ENCODE data around the gene WWOX. TPM values are rescaled to one million over a fixed set of nuclear protein-coding genes. Genes with fewer than 3 reads are reported as not detected.

The WWOX gene
- total and polyA plus RNA-seq, 2 of the 4 experiments (the other 2 are of a cell fraction), result 2.7 to 5.4 TPM

DNA sequence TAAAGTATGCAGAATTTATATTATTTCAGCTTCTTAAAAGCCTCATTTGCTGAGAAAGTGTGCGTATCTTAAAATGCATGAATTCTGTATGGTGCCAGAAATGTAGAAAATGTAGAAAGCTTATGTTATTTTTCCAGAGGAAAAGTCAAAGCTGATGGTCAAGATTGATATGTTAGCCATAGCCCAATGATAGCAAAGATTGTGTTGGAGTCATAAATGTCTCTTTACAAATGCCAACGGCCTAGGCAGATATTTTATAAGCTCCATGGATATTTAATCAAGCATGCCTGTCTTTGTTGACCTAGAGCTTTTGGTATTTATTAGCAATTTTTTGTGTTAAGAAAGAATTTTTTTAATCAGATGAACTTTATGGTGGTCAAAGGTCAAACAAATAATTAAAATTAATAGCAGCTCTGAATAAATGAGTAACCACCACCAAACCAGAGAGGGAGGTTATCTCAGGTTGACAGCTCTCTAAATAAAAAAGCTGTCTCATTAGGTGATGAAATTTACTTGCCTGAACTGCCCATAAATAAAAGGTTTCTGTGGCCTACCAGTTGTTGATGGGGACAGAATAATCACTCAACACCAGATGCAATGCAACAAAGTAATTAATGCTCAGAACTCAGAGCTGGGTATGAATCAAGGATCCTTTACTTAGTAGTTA is 48.6 kb upstream of the WWOX start:
- TF ChIP-seq MXI1 (IDR thresholded peaks at IDR 0.05; ENCODE audit: borderline replicate concordance, low read depth, low read length) (no peak), BHLHE40 (IDR thresholded peaks at IDR 0.05; ENCODE audit: low read depth, low read length) (no peak), RFX5 (IDR thresholded peaks at IDR 0.05; ENCODE audit: low read depth, low read length) (no peak), FOS (IDR thresholded peaks at IDR 0.05; ENCODE audit: low read depth, low read length) (no peak), SMC3 (IDR thresholded peaks at IDR 0.05; ENCODE audit: low read depth, low read length) (no peak), MAZ (IDR thresholded peaks at IDR 0.05; ENCODE audit: borderline replicate concordance, low read depth, low read length) (no peak), CHD1 (IDR thresholded peaks at IDR 0.05; ENCODE audit: low read depth, low read length) (no peak), POLR2A (IDR thresholded peaks at IDR 0.05; ENCODE audit: low read depth, low read length) (no peak), RCOR1 (IDR thresholded peaks at IDR 0.05; ENCODE audit: insufficient replicate concordance, low read length) (no peak), MAFK (IDR thresholded peaks at IDR 0.05; ENCODE audit: low read depth, low read length) (no peak), NFE2L2 (IDR thresholded peaks at IDR 0.05; ENCODE audit: low read depth, low read length) (no peak), RAD21 (IDR thresholded peaks at IDR 0.05; ENCODE audit: low read length) (no peak), CEBPB (IDR thresholded peaks at IDR 0.05; ENCODE audit: low read depth, low read length) (no peak)
- TF ChIP-seq, protein P1, sequence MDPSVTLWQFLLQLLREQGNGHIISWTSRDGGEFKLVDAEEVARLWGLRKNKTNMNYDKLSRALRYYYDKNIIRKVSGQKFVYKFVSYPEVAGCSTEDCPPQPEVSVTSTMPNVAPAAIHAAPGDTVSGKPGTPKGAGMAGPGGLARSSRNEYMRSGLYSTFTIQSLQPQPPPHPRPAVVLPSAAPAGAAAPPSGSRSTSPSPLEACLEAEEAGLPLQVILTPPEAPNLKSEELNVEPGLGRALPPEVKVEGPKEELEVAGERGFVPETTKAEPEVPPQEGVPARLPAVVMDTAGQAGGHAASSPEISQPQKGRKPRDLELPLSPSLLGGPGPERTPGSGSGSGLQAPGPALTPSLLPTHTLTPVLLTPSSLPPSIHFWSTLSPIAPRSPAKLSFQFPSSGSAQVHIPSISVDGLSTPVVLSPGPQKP (IDR thresholded peaks at IDR 0.05; ENCODE audit: borderline replicate concordance, low read depth, low read length), result no peak
- TF ChIP-seq, protein P2, sequence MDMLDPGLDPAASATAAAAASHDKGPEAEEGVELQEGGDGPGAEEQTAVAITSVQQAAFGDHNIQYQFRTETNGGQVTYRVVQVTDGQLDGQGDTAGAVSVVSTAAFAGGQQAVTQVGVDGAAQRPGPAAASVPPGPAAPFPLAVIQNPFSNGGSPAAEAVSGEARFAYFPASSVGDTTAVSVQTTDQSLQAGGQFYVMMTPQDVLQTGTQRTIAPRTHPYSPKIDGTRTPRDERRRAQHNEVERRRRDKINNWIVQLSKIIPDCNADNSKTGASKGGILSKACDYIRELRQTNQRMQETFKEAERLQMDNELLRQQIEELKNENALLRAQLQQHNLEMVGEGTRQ (IDR thresholded peaks at IDR 0.05; ENCODE audit: low read depth, low read length), result no peak
- TF ChIP-seq, protein P3, sequence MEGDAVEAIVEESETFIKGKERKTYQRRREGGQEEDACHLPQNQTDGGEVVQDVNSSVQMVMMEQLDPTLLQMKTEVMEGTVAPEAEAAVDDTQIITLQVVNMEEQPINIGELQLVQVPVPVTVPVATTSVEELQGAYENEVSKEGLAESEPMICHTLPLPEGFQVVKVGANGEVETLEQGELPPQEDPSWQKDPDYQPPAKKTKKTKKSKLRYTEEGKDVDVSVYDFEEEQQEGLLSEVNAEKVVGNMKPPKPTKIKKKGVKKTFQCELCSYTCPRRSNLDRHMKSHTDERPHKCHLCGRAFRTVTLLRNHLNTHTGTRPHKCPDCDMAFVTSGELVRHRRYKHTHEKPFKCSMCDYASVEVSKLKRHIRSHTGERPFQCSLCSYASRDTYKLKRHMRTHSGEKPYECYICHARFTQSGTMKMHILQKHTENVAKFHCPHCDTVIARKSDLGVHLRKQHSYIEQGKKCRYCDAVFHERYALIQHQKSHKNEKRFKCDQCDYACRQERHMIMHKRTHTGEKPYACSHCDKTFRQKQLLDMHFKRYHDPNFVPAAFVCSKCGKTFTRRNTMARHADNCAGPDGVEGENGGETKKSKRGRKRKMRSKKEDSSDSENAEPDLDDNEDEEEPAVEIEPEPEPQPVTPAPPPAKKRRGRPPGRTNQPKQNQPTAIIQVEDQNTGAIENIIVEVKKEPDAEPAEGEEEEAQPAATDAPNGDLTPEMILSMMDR (conservative IDR thresholded peaks at IDR 0.05; ENCODE audit: low read depth, low read length), result no peak
- H3K79me1 ChIP-seq (ENCODE audit: low read depth in 1 of 2, low read length in 2 of 2), result no peaks in the 10 kb centered on the region
- in situ Hi-C loops (cut with MboI; ENCODE audit: low sequenced_read_pairs), result no loop called here
- no peak overlapping the region for H4K91ac ChIP-seq (ENCODE audit: insufficient read depth, low read depth, low read length)
- no peaks in the 10 kb centered on the region for H3K36me3 ChIP-seq (ENCODE audit: control insufficient read depth, insufficient read depth, low read length)
- H2BK15ac ChIP-seq (ENCODE audit: low read depth, low read length), result no peak overlapping the region
- no peak overlapping the region for H3K18ac ChIP-seq (ENCODE audit: low read depth, low read length)
- no peak overlapping the region for H3K4me3 ChIP-seq (ENCODE audit: insufficient read depth, low read depth, low read length)
- H3K9me1 ChIP-seq (ENCODE audit: insufficient read depth, low read length), result no peaks in the 10 kb centered on the region
- no peak overlapping the region for H3K9ac ChIP-seq (ENCODE audit: low read depth, low read length)
- ChIA-PET CTCF (interaction anchor here (0.5 kb wide), 1 partner anchor 69 kb away, joined by 5 read pairs; no protein-coding TSS in a partner anchor), POLR2A (ENCODE audit: unreplicated experiment) (no interaction called here)
- ATAC-seq (ENCODE audit: low read depth), result no peak
- no TSS peak for BruUV-seq (replicated peaks)
- H2AFZ ChIP-seq (replicated peaks; ENCODE audit: low read length, poor library complexity), result no peak overlapping the region
- no peak overlapping the region for H2AK5ac ChIP-seq (ENCODE audit: low read depth, low read length)
- H3K56ac ChIP-seq (ENCODE audit: extremely low read depth, insufficient read depth, low read length), result no peak overlapping the region
- no peak overlapping the region for H2BK120ac ChIP-seq (ENCODE audit: low read depth, low read length)
- no peak overlapping the region for H4K5ac ChIP-seq (ENCODE audit: low read depth, low read length)
- DNase-seq, result no peak
- no peaks in the 10 kb centered on the region for H4K20me1 ChIP-seq (ENCODE audit: insufficient read depth, low read length)
- H3K23ac ChIP-seq (ENCODE audit: low read depth, low read length), result no peak overlapping the region
- H3K27me3 ChIP-seq (ENCODE audit: control insufficient read depth, insufficient read depth, low read length), result no peaks in the 10 kb centered on the region
- no peak overlapping the region for H3K4ac ChIP-seq (ENCODE audit: low read depth, low read length)
- intact Hi-C loops (cut with micrococcal nuclease), result no loop called here
- no CpG with 5 or more reads among the region's 2 CpGs for WGBS, 2 experiments (ENCODE audit: extremely low coverage in 2 of 2, insufficient read length in 1 of 2)
- H3K9me3 ChIP-seq (ENCODE audit: control insufficient read depth, insufficient read depth, low read length), result no peaks in the 10 kb centered on the region
- dilution Hi-C loops (cut with HindIII; ENCODE audit: low sequenced_read_pairs, unreplicated experiment), result no loop called here
- H4K8ac ChIP-seq (ENCODE audit: low read depth in 2 of 2, low read length in 2 of 2), result no peak overlapping the region
- no peak overlapping the region for H3K4me2 ChIP-seq (ENCODE audit: low read depth, low read length)
- H3K14ac ChIP-seq (replicated peaks; ENCODE audit: low read depth, low read length), result no peak overlapping the region
- no peak overlapping the region for H2BK5ac ChIP-seq (ENCODE audit: low read depth, low read length, poor library complexity, severe bottlenecking)
- no peaks in the 10 kb centered on the region for H3K4me1 ChIP-seq (ENCODE audit: control insufficient read depth, insufficient read depth, low read length)
- H2AK9ac ChIP-seq (replicated peaks; ENCODE audit: low read depth, low read length, poor library complexity), result no peak overlapping the region
- H2BK20ac ChIP-seq (ENCODE audit: low read depth, low read length), result no peak overlapping the region
- no peak overlapping the region for H3K27ac ChIP-seq (ENCODE audit: insufficient read depth, low read length)
